Right lung (tissue), 5 donors: ENCODE results near the gene NR2F1. TPM values are rescaled to one million over a fixed set of nuclear protein-coding genes. Genes with fewer than 3 reads are reported as not detected.

ENCODE experiments used
- DNase-seq, 2 donors: peaks; one replicate each; pipeline ENCODE4 v3.0.0-alpha.2; 2013
- polyA plus RNA-seq, 5 donors: library from polyadenylated mRNA; unstranded; fragments of 120-200 nt; gene quantifications; one replicate each; pipeline versions ENCODE4 v1.2.1 to v1.2.3, GENCODE V29; 2013; ENCODE audit warnings: inconsistent platforms in 1 of 5, low replicate concordance in 1 of 5; ENCODE audit not compliant: insufficient read length in 5 of 5, insufficient read depth in 1 of 5

The NR2F1 gene
- polyA plus RNA-seq, 5 donors: 160 to 201 (median 179) TPM

- DNase-seq: no peak
These were observed 49.3 kb downstream of the NR2F1 start for GRCh38 chr5:93632327-93632726.

GRCh38 chr5:93635991-93636390 lies 53.0 kb downstream of the NR2F1 start:
- DNase-seq: no peak

- DNase-seq: no peak
These were observed 53.8 kb downstream of the NR2F1 start for GRCh38 chr5:93636837-93637236.

- no peak for DNase-seq
These were observed 54.7 kb downstream of the NR2F1 start for GRCh38 chr5:93637697-93638096.

GRCh38 chr5:93642526-93642925 lies 59.5 kb downstream of the NR2F1 start:
- no peak for DNase-seq

Other genes starting within 250 kb of the NR2F1 start
- 10 to 100 TPM; 37.7 to 62.4 (median 59.3) TPM for gene NR2F1-AS1, start 2.0 kb upstream of the NR2F1 start, polyA plus RNA-seq
- under 1 TPM in 3 of 5 donors, not detected in 2; 0.03 to 0.06 (median 0.05) TPM for gene POU5F2, start 158.4 kb downstream of the NR2F1 start, polyA plus RNA-seq